ENCODE measurements around the gene SYNCRIP.
A peak's percentile ranks its signal among the peaks of the same experiment; 100 is the strongest.

The SYNCRIP gene

DNA sequence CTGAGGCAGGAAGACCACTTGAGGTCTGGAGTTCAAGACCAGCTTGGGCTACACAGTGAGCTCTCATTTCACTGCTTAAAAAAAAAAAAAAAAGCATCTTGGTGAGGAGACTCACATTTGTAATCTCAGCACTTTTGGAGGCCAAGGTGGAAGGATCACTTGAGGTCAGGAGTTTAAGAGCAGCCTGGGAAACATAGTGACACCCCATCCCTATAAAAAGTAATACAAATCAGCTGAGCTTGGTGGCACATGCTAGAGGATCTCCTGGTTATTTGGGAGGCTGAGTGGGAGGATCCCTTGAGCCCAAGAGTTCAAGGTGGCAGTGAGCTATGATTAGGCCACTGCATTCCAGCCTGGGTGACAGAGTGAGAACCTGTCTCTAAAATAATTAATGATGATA, 29.4 kb upstream of the SYNCRIP start:
- no peaks in the 10 kb centered on the region for H3K27me3 ChIP-seq (ENCODE audit: control insufficient read depth in 5 of 5, insufficient read depth in 4 of 5, low read length in 5 of 5)
- H3K36me3 ChIP-seq (ENCODE audit: control insufficient read depth in 5 of 5, insufficient read depth in 5 of 5, low read length in 5 of 5): peaks cover 0 to 7% (median 0%) of the 10 kb centered on the region in 5 donors
- no peak overlapping the region for H3K9ac ChIP-seq (ENCODE audit: low read length in 5 of 5)
- H3K4me3 ChIP-seq (ENCODE audit: low read depth in 1 of 5, low read length in 5 of 5): no peak overlapping the region
- H3K9me3 ChIP-seq (ENCODE audit: control insufficient read depth in 5 of 5, low read length in 5 of 5): no peaks in the 10 kb centered on the region
- no peak overlapping the region for H3K27ac ChIP-seq (ENCODE audit: low read depth, low read length)
- peaks cover 0 to 30% (median 26%) of the 10 kb centered on the region in 5 donors for H3K4me1 ChIP-seq (ENCODE audit: control insufficient read depth in 5 of 5, insufficient read depth in 5 of 5, low read length in 5 of 5)

DNA sequence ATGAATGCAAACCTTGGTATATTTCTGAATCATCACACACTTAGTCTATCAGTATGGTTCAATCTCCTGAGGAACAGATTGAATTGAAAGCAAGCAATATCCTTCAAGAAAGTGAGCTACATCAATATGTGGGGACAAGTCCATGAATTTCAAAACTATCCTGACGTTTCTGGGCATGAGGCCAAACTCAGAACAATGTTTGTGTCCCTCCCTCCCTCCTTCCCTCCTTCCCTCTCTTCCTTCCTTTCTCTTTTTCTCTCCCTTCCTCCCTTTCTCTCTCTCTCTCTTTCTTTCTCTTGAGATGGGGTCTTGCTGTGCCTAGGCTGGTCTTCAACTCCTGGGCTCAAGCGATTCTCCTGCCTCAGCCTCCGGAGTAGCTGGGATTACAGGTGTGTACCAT, 27.9 kb upstream of the SYNCRIP start:
- Histone ChIP-seq H3K9ac (ENCODE audit: low read length in 5 of 5) (no peak overlapping the region), H3K36me3 (ENCODE audit: control insufficient read depth in 5 of 5, insufficient read depth in 5 of 5, low read length in 5 of 5) (peaks cover 0 to 11% (median 0%) of the 10 kb centered on the region in 5 donors), H3K27me3 (ENCODE audit: control insufficient read depth in 5 of 5, insufficient read depth in 4 of 5, low read length in 5 of 5) (no peaks in the 10 kb centered on the region), H3K9me3 (ENCODE audit: control insufficient read depth in 5 of 5, low read length in 5 of 5) (no peaks in the 10 kb centered on the region), H3K27ac (ENCODE audit: low read depth, low read length) (no peak overlapping the region), H3K4me3 (ENCODE audit: low read depth in 1 of 5, low read length in 5 of 5) (no peak overlapping the region), H3K4me1 (ENCODE audit: control insufficient read depth in 5 of 5, insufficient read depth in 5 of 5, low read length in 5 of 5) (peaks cover 0 to 17% (median 11%) of the 10 kb centered on the region in 5 donors)

DNA sequence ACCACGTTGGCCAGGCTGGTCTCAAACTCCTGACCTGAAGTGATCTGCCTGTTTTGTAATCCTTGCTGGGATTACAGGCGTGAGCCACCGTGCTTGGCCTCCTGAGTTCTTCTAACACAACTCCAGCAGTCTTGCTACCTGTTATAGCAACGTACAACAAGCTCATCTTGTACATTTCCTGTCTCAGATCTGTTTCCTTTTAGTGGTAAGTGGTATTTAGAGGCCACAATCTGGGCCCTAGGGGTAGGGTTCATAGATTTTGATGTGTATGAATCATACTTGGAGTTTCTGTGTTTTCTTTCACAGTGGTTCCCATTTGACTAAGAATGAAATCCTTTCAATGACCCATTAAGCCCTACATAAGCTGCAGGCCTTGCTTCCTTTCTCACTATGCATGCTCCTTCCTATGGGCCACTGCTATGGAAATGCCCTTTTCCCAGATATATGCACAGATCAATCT, 27.1 kb upstream of the SYNCRIP start:
- Histone ChIP-seq H3K9me3 (ENCODE audit: control insufficient read depth in 5 of 5, low read length in 5 of 5) (no peaks in the 10 kb centered on the region), H3K9ac (ENCODE audit: low read length in 5 of 5) (no peak overlapping the region), H3K4me1 (ENCODE audit: control insufficient read depth in 5 of 5, insufficient read depth in 5 of 5, low read length in 5 of 5) (peaks cover 0 to 9% (median 6%) of the 10 kb centered on the region in 5 donors), H3K36me3 (ENCODE audit: control insufficient read depth in 5 of 5, insufficient read depth in 5 of 5, low read length in 5 of 5) (peaks cover 0 to 12% (median 2%) of the 10 kb centered on the region in 5 donors), H3K27me3 (ENCODE audit: control insufficient read depth in 5 of 5, insufficient read depth in 4 of 5, low read length in 5 of 5) (no peaks in the 10 kb centered on the region), H3K27ac (ENCODE audit: low read depth, low read length) (no peak overlapping the region), H3K4me3 (ENCODE audit: low read depth in 1 of 5, low read length in 5 of 5) (no peak overlapping the region)

DNA sequence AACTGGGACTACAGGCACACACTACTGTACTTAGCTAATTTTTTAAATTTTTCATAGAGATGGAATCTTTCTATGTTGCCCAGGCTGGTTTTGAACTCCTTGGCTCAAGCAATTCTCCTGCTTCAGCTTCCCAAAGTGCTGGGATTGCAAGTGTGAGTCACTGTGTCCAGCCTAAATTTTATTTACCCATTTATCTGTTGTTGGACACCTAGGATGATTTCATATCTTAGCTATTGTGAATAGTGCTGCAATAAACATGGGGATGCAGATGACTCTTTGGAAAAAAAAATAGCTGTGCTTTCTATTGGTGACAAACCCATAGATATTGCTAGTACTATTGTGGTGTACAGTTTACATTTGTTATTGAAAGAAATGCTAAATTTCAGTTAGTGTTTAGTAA, 19.6 kb upstream of the SYNCRIP start:
- Histone ChIP-seq H3K9ac (ENCODE audit: low read length in 5 of 5) (no peak overlapping the region), H3K27me3 (ENCODE audit: control insufficient read depth in 5 of 5, insufficient read depth in 4 of 5, low read length in 5 of 5) (no peaks in the 10 kb centered on the region), H3K36me3 (ENCODE audit: control insufficient read depth in 5 of 5, insufficient read depth in 5 of 5, low read length in 5 of 5) (peaks cover 0 to 12% (median 3%) of the 10 kb centered on the region in 5 donors), H3K27ac (ENCODE audit: low read depth, low read length) (no peak overlapping the region), H3K4me1 (ENCODE audit: control insufficient read depth in 5 of 5, insufficient read depth in 5 of 5, low read length in 5 of 5) (no peaks in the 10 kb centered on the region), H3K4me3 (ENCODE audit: low read depth in 1 of 5, low read length in 5 of 5) (no peak overlapping the region), H3K9me3 (ENCODE audit: control insufficient read depth in 5 of 5, low read length in 5 of 5) (peaks cover 0 to 6% (median 0%) of the 10 kb centered on the region in 5 donors)

DNA sequence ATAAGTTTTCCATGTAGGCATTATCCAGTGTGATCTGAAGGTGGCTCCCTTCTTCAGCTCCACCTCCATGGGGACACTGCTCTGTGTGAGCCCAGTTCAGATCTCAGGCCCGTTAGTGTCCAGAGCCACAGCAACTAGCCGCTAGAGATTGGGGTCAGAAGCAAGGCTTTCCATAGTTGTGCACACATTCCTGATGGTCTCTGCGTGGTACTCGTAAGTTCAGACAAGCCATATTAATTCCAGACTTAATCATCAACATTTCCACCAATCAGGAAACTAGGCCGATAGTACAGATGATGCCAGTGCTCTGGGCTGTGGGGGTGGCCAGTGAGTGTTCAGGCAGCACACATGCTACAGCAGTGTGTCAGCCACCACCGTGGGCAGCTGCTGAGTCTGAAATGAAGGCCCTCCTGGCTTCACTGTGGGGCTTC, 17.5 kb upstream of the SYNCRIP start:
- H3K36me3 ChIP-seq (ENCODE audit: control insufficient read depth in 5 of 5, insufficient read depth in 5 of 5, low read length in 5 of 5): peaks cover 0 to 6% (median 1%) of the 10 kb centered on the region in 5 donors
- no peak overlapping the region for H3K9ac ChIP-seq (ENCODE audit: low read length in 5 of 5)
- no peak overlapping the region for H3K27ac ChIP-seq (ENCODE audit: low read depth, low read length)
- peaks cover 0 to 6% (median 0%) of the 10 kb centered on the region in 5 donors for H3K9me3 ChIP-seq (ENCODE audit: control insufficient read depth in 5 of 5, low read length in 5 of 5)
- no peaks in the 10 kb centered on the region for H3K27me3 ChIP-seq (ENCODE audit: control insufficient read depth in 5 of 5, insufficient read depth in 4 of 5, low read length in 5 of 5)
- no peak overlapping the region for H3K4me3 ChIP-seq (ENCODE audit: low read depth in 1 of 5, low read length in 5 of 5)
- no peaks in the 10 kb centered on the region for H3K4me1 ChIP-seq (ENCODE audit: control insufficient read depth in 5 of 5, insufficient read depth in 5 of 5, low read length in 5 of 5)

DNA sequence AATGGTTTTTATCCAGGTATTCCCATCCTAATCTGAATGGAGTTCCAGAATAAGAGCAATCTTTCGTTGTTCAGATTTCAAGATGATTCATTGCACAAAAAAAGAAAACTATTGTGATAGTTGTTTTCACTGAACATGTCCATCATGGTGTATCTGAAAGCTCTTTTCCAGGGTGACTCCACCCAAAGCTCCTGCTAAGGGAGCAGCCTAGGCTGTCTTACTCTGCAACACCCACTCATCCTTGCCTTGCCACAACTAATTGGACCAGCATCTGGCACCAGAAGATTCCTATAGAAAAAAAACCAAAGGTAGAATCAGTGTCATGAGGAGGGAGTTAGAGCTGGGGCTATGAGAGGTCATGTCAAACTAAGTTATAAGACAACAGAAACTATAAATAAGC, 7.9 kb upstream of the SYNCRIP start:
- Histone ChIP-seq H3K4me1 (ENCODE audit: control insufficient read depth in 5 of 5, insufficient read depth in 5 of 5, low read length in 5 of 5) (no peaks in the 10 kb centered on the region), H3K27me3 (ENCODE audit: control insufficient read depth in 5 of 5, insufficient read depth in 4 of 5, low read length in 5 of 5) (no peaks in the 10 kb centered on the region), H3K9me3 (ENCODE audit: control insufficient read depth in 5 of 5, low read length in 5 of 5) (no peaks in the 10 kb centered on the region), H3K4me3 (ENCODE audit: low read depth in 1 of 5, low read length in 5 of 5) (no peak overlapping the region), H3K9ac (ENCODE audit: low read length in 5 of 5) (no peak overlapping the region), H3K36me3 (ENCODE audit: control insufficient read depth in 5 of 5, insufficient read depth in 5 of 5, low read length in 5 of 5) (no peaks in the 10 kb centered on the region), H3K27ac (ENCODE audit: low read depth, low read length) (no peak overlapping the region)

DNA sequence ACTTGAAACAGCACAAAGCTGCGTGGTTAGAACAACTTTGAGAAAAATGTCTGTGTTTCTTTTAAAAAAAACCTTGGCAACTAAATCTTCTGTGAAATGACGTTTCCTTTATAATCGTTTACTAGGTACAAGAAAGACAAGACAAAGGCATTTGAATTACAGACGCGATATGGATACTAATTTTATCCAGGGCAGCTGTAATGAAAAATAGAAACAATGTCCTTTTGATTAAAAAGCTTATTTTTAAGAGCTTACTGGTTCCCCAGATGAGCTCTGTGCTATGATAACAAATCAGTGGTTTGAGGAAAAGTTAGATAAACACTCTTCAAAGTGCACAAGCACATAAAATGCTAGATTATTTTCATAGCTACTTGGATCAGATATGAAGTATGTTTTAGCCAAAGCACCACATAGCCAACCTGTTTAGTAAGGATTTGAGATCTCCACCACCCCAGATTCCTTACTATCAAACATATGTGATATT, 1.6 kb upstream of the SYNCRIP start:
- H3K27ac ChIP-seq (ENCODE audit: low read depth, low read length): peak overlapping the region; percentile 95
- H3K27me3 ChIP-seq (ENCODE audit: control insufficient read depth in 5 of 5, insufficient read depth in 4 of 5, low read length in 5 of 5): no peaks in the 10 kb centered on the region
- H3K36me3 ChIP-seq (ENCODE audit: control insufficient read depth in 5 of 5, insufficient read depth in 5 of 5, low read length in 5 of 5): peaks cover 4 to 10% (median 5%) of the 10 kb centered on the region in 5 donors
- H3K4me1 ChIP-seq (ENCODE audit: control insufficient read depth in 5 of 5, insufficient read depth in 5 of 5, low read length in 5 of 5): peaks cover 2 to 29% (median 28%) of the 10 kb centered on the region in 5 donors
- H3K4me3 ChIP-seq (ENCODE audit: low read depth in 1 of 5, low read length in 5 of 5): peak overlapping the region; percentile 60 to 85 (median 80)
- peak overlapping the region; percentile 82 to 89 (median 84) for H3K9ac ChIP-seq (ENCODE audit: low read length in 5 of 5)
- H3K9me3 ChIP-seq (ENCODE audit: control insufficient read depth in 5 of 5, low read length in 5 of 5): no peaks in the 10 kb centered on the region

DNA sequence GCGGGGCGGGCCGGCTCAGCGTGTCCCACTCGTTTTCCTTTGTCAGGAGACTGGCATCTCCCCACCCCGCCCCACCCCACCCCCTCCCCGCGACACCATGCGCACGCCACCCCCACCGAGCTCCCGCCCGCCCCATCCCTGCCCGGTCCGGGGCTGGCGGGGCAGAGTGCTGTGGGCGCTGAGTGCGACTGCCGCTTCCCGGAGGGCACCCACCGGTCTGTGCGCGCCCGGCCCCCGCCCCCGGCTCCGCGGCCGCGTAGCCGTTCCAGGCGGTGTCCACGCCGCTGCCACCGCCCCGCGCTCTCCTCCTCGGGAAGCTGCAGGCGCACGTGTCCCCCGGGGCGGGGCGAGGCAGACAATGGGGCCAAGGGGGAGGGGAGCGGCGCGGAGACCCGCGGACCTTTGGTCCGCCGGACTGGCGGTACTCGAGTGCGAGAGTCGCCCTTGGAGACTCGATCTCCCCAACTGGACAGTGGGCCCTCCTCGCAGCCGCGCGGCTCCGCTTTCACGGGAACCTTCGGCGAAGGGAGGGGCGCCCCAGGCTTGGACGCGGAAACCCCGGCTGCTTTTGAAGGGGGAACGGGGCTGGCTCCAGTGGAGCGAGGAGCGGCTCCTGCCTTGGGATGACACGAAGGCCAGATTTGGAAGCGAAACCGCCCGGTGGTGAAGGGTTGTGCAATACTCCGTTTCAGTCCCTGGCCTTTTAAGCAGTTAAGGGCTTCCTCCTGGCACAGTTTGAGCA, 1.0 kb upstream of the SYNCRIP start:
- Histone ChIP-seq H3K36me3 (ENCODE audit: control insufficient read depth in 5 of 5, insufficient read depth in 5 of 5, low read length in 5 of 5) (peaks cover 6 to 13% (median 10%) of the 10 kb centered on the region in 5 donors), H3K9me3 (ENCODE audit: control insufficient read depth in 5 of 5, low read length in 5 of 5) (no peaks in the 10 kb centered on the region), H3K4me1 (ENCODE audit: control insufficient read depth in 5 of 5, insufficient read depth in 5 of 5, low read length in 5 of 5) (peaks cover 2 to 32% (median 29%) of the 10 kb centered on the region in 5 donors), H3K9ac (ENCODE audit: low read length in 5 of 5) (peak overlapping the region; percentile 82 to 89 (median 84)), H3K27ac (ENCODE audit: low read depth, low read length) (peak overlapping the region; percentile 95), H3K27me3 (ENCODE audit: control insufficient read depth in 5 of 5, insufficient read depth in 4 of 5, low read length in 5 of 5) (no peaks in the 10 kb centered on the region), H3K4me3 (ENCODE audit: low read depth in 1 of 5, low read length in 5 of 5) (peak overlapping the region; percentile 60 to 85 (median 80))

DNA sequence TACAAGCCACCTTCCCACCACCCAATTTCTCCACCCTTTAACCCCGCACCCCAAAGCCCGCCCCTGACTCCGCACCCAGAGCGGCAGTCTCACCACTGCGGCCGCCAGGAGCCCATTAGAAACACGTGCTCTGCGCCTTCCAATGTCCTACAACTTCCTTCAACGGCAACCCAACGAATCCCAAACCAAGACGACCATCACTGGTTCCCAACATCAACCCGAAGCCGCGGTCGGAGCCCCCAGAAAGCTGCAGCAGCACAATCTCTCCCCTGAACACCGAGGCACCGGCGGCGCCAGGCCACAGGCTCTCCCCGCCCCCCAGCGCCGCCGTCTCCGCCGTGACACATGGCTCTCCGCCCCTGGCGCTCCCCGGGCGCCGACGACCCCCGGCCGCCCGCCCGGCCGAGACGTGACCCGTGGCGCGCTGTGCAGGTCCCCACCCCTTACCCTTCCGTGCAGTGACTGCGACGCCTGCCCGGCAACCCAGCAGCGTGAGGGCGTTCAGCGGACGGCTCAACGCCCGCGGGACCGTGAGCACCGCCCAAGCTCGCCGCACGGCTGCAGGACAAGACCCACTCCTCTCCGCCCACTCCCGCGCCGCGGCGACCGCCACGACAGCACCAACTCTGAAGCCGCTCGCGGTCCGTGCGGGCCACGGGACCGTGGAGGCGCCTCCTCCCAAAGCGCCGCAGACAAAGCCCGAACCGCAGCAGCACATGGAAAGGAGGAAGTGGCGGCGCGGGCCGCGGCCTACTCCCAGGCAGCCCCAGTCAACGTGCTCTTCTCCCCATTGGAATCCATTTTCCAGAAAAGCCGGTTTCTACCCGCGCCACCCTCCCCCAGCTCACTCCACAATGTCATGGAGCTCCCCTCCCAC, 551 bp downstream of the SYNCRIP start:
- Histone ChIP-seq H3K27me3 (ENCODE audit: control insufficient read depth in 5 of 5, insufficient read depth in 4 of 5, low read length in 5 of 5) (no peaks in the 10 kb centered on the region), H3K4me1 (ENCODE audit: control insufficient read depth in 5 of 5, insufficient read depth in 5 of 5, low read length in 5 of 5) (peaks cover 2 to 35% (median 30%) of the 10 kb centered on the region in 5 donors), H3K36me3 (ENCODE audit: control insufficient read depth in 5 of 5, insufficient read depth in 5 of 5, low read length in 5 of 5) (peaks cover 11 to 23% (median 16%) of the 10 kb centered on the region in 5 donors), H3K9ac (ENCODE audit: low read length in 5 of 5) (peak overlapping the region; percentile 90 to 99 (median 96)), H3K27ac (ENCODE audit: low read depth, low read length) (peak overlapping the region; percentile 98), H3K9me3 (ENCODE audit: control insufficient read depth in 5 of 5, low read length in 5 of 5) (no peaks in the 10 kb centered on the region), H3K4me3 (ENCODE audit: low read depth in 1 of 5, low read length in 5 of 5) (peak overlapping the region; percentile 96 to 99 (median 97))
